ENCODE data around the gene SLC39A8. TPM values are rescaled to one million over a fixed set of nuclear protein-coding genes. Genes with fewer than 3 reads are reported as not detected.

SLC39A8 gene
- total RNA-seq, 1 donor, result 14.7 TPM

DNA sequence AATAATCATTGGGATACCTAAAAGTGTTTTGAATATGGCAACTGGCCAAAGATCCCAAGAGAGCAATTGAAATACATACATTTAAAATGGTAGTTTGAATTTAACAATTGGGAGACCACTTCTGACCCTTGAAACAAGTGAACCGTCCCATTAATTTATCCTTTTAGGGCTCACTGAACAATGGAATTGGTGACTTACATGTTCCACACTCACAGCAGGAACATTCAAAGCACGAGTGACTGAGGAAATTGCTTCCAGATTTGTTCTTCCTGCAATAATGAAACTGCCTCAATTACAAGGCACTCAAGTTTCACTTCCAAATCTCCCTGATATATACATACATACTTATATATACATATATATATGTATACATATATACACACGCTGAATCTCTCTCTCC is 20.6 kb downstream of the SLC39A8 start:
- H3K4me3 ChIP-seq (ENCODE audit: low read depth, low read length), result no peak overlapping the region
- TF ChIP-seq, protein P1, sequence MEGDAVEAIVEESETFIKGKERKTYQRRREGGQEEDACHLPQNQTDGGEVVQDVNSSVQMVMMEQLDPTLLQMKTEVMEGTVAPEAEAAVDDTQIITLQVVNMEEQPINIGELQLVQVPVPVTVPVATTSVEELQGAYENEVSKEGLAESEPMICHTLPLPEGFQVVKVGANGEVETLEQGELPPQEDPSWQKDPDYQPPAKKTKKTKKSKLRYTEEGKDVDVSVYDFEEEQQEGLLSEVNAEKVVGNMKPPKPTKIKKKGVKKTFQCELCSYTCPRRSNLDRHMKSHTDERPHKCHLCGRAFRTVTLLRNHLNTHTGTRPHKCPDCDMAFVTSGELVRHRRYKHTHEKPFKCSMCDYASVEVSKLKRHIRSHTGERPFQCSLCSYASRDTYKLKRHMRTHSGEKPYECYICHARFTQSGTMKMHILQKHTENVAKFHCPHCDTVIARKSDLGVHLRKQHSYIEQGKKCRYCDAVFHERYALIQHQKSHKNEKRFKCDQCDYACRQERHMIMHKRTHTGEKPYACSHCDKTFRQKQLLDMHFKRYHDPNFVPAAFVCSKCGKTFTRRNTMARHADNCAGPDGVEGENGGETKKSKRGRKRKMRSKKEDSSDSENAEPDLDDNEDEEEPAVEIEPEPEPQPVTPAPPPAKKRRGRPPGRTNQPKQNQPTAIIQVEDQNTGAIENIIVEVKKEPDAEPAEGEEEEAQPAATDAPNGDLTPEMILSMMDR (IDR thresholded peaks at IDR 0.05; ENCODE audit: insufficient read depth, low read length), result no peak
- DNase-seq (ENCODE audit: low read depth), result peak; percentile 14

DNA sequence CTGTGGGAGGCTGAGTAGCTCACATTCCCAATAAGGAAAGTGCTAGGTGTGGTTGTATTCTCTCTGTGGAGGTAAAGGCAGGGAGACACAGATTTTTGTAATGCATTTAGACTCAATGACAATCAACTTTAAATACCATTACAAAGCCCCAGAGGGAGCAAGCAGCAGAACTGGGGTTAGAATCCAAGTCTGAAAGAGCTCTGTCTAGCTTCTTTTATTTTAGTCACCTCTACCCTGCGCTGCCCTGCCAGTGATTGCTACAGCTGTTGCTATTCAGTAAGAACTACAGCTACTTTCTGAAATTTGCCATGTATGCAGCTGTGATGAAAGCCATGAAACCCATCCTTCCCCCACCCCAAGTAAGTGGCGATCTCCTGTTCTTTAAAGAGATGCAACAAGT is 22.5 kb downstream of the SLC39A8 start:
- DNase-seq (ENCODE audit: low read depth), result no peak
- H3K4me3 ChIP-seq (ENCODE audit: low read depth, low read length), result no peak overlapping the region
- TF ChIP-seq, protein P1 (IDR thresholded peaks at IDR 0.05; ENCODE audit: insufficient read depth, low read length), result no peak

DNA sequence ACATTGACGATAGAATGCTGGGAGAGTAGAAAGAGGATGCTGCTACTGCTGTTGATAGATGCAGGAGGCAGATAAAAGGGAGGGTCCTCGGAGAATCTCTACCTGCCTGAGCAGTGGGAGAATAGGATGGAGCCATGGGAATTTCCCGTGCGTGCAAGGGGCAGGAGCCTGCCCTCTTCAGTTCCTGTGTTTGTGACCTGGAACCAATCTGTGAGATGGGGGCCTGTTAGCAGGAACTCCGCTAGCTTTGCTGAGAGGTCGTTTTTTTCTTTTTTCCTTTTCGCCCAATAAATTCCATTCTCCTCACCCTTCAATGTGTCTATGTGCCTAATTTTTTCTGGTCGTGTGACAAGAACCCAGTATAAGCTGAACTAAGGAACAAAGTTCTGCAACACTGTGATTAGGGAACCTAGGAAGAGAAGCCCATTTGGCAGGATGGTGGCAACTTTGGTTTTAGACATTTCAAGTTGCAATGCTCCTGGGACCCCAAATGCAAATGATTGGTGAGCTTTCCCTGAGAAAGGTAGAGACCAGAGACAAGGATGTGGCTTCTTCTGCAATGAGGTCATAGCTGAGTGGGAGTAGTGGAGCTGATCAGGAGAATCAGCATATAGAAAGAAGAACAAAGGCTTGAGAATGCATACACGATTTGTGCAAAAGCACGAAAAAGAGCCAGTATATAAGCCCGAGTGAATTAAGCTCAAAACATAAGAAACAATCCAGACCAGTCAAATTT is 23.9 kb downstream of the SLC39A8 start:
- no peak for DNase-seq (ENCODE audit: low read depth)
- TF ChIP-seq, protein P1 (IDR thresholded peaks at IDR 0.05; ENCODE audit: insufficient read depth, low read length), result no peak
- H3K4me3 ChIP-seq (ENCODE audit: low read depth, low read length), result no peak overlapping the region

DNA sequence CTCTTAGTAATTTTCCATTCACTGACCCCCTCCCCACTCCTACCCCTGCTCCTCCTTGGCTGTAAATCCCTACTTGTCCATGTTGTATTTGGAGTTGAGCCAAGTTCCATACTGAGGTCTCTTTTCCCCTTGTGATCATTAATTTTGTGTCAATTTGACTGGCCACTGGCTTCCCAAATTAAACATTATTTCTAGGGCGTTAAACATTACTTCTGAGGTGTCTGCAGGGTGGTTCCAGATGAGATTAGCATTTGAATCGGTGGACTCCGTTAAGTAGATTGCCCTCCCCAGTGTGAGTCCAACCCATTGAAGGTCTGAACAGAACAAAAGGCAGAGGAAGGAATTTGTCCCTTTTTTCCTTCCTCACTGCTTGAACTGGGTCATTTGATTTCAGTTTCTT is 25.7 kb downstream of the SLC39A8 start:
- DNase-seq (ENCODE audit: low read depth), result no peak
- TF ChIP-seq, protein P1 (IDR thresholded peaks at IDR 0.05; ENCODE audit: insufficient read depth, low read length), result no peak
- H3K4me3 ChIP-seq (ENCODE audit: low read depth, low read length), result no peak overlapping the region

DNA sequence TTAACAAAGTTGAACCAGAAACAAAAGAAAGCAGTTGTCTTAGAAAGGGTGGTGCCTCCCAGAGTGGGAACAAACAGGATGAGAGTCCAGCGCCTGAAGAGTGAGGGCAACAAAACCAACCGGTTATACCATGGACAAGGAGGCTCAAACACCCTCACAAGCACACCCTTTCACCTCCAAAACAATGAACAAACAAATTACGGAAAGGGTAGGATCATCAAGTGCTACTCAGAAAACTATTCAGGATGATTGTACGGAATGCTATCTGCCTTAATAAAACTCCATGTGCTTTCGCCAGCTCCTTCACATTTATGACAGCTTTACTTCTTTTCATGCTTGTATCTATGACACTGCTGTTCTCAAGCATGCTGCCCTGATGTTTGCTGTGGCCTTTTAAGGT is 26.8 kb downstream of the SLC39A8 start:
- DNase-seq (ENCODE audit: low read depth), result no peak
- no peak overlapping the region for H3K4me3 ChIP-seq (ENCODE audit: low read depth, low read length)
- TF ChIP-seq, protein P1 (IDR thresholded peaks at IDR 0.05; ENCODE audit: insufficient read depth, low read length), result no peak

DNA sequence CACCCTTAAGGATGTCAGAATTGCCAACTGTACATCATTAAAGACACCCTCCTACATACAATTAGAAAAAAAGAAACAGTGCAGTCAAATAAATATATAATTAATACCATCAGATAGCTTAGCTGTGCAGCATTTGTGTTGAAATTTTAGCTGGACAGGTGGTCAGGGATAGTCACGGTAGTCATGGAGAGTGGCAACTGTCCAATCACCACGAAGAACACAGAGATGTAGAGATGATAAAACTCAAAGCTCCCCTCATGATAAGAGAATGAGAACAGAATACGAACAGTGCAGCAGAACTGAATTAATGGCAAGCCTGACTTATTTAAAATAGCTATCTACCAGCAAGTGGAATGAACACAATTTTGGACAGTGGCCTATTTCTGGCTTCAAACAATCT is 27.2 kb downstream of the SLC39A8 start:
- TF ChIP-seq, protein P1 (IDR thresholded peaks at IDR 0.05; ENCODE audit: insufficient read depth, low read length), result no peak
- H3K4me3 ChIP-seq (ENCODE audit: low read depth, low read length), result no peak overlapping the region
- no peak for DNase-seq (ENCODE audit: low read depth)

DNA sequence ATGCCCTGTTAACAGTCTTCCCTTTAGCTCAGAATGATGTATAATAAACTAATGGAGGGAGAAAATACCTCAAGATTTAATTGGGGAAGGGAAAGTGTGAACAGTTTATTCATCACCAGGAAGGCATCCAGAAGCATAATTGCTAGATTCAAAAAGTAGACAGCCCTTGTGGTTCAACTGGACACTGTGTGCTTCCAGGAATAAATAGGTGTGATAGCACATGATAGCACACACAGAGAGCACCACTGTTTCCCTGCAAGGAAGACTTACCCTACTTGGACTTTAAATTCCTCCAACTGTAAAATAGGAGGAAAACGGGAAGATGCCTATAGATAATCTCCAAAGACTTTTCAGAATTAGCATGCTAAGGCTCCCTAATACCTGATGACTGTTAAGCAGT is 27.8 kb downstream of the SLC39A8 start:
- H3K4me3 ChIP-seq (ENCODE audit: low read depth, low read length), result no peak overlapping the region
- TF ChIP-seq, protein P1 (IDR thresholded peaks at IDR 0.05; ENCODE audit: insufficient read depth, low read length), result no peak
- no peak for DNase-seq (ENCODE audit: low read depth)

Data from fibroblast of the aortic adventitia (primary cell).